WI38 (cell line): ENCODE measurements around the gene SUSD5.

ENCODE experiments used
- H3K4me3 ChIP-seq: 2 replicates; pipeline ENCODE4 v1.5.1; 2011; ENCODE audit warnings: low read depth, mild to moderate bottlenecking, control low read depth, low read length
- TF ChIP-seq, protein P1 (sequence below): IDR thresholded peaks from 2 replicates; pipeline ENCODE4 v1.5.1; 2012; ENCODE audit warnings: low read depth, mild to moderate bottlenecking, control low read depth, low read length

The SUSD5 gene

DNA sequence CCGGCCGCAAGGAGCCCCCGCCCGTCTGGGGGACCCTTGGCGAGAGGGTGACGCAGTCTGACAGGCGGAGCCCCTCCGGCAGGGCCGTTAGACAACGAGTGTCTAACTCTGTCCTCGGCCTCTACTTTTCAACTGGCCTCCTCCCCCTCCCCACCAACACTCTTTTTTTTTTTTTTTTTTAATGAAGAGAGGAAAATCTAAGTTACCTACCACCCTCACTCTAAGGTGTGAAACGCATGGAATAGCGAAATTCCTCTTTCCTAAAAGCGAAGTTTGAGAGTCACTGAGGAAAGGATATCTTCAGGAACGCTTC is 521 bp upstream of the SUSD5 start:
- peak overlapping the region; percentile 57 for H3K4me3 ChIP-seq
- TF ChIP-seq, protein P1, sequence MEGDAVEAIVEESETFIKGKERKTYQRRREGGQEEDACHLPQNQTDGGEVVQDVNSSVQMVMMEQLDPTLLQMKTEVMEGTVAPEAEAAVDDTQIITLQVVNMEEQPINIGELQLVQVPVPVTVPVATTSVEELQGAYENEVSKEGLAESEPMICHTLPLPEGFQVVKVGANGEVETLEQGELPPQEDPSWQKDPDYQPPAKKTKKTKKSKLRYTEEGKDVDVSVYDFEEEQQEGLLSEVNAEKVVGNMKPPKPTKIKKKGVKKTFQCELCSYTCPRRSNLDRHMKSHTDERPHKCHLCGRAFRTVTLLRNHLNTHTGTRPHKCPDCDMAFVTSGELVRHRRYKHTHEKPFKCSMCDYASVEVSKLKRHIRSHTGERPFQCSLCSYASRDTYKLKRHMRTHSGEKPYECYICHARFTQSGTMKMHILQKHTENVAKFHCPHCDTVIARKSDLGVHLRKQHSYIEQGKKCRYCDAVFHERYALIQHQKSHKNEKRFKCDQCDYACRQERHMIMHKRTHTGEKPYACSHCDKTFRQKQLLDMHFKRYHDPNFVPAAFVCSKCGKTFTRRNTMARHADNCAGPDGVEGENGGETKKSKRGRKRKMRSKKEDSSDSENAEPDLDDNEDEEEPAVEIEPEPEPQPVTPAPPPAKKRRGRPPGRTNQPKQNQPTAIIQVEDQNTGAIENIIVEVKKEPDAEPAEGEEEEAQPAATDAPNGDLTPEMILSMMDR = no peak

DNA sequence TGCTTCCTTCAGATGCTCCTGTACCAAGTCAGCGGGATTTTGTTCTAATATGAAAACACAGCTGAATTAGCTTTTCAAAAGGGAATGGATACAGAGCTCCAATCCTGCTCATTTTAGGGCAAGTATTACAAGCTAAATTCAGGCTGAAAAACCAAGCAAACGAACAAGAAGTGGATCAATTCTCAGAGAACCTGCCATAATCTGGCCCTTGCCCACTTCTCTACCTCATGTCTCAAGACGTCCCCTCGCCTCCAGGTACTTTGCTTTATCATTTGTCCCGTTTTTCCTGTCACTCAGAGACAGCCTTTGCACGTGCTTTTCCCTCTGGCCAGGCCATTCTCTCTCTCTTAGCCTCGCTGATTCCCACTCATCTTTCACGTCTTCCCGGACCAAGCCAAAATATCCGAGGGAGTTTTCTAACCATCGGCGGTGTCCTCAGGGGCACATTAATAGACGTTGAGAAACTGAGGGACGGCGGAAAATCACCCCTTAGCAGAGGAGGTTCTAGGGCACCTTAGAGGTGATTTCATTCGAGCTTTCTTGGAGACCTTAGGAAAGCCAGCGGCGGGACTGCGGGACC is 654 bp downstream of the SUSD5 start:
- H3K4me3 ChIP-seq = peak overlapping the region; percentile 57
- TF ChIP-seq, protein P1 = no peak

DNA sequence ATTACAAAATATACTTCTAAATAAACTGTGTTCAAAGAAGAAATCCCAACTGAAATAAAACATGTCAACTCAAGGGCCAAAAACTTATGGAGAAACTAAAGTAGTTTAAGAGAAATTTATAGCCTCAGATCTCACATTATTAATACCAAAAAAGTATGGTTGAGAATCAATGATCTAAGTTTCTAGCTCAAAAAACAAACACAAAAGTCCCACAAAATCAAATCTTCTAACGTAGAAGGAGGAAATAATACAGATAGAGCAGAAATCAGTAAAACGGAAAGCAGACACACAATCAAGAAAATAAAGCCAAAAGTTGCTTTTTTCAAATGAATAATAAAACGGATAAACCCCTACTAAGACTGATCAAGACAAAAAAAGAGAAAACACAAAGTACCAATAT is 2.9 kb downstream of the SUSD5 start:
- no peak overlapping the region for H3K4me3 ChIP-seq
- TF ChIP-seq, protein P1 = no peak

DNA sequence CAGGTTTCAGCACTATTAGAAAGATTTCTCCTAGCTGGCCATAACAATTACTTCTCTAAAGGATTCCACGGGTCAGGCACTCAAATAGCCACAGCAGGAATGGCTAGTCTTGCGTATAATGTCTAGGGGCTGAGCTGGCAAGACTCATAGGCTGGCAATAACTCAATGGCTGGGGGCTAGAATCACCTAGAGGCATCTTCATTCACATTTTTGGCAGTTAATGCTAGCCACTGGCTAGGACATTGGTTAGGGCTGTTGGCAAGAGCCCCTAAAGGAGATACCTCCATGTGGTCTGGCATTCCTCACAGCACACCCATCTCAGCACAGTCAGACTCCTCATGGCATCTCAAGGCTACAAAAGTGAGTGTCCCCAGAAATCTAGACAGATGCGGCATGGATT is 6.2 kb downstream of the SUSD5 start:
- TF ChIP-seq, protein P1 = no peak
- no peak overlapping the region for H3K4me3 ChIP-seq

DNA sequence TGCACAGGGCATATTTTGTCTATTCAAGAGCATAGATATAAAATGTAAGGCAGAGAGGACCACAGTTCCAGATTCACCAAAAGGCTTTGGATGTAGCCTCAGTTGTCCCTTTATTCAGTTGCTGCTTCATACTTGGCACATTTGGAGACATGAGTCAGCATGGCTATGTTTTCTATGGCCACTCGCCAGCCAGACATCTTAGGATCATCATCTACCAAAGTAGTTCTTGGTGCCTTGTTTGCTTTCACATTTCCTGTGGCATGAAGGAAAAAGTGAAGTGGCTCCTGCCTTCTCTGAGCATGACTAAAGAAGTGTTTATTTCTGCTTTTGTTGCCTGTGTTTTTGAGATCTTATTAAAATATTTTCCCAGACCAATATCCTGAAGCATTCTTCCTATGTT is 7.2 kb downstream of the SUSD5 start:
- no peak overlapping the region for H3K4me3 ChIP-seq
- TF ChIP-seq, protein P1 = no peak

DNA sequence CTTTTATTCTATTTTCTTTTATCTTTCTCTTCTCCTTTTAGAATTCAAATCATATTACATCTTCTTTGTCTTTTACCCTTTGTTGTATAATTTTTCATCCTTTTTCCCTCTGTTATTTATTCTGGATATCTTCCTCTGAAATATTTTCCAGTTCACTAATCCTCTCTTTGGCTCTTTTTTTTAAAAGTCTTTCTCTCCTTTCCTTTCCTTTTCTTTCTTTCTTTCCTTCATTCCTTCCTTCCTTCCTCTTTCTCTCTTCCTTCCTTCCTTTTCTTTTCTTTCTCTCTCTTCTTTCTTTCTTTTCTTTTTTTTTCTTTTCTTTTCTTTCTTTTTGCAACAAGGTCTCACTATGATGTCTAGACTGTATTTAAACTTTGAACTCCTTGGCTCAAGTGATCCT is 9.3 kb downstream of the SUSD5 start:
- TF ChIP-seq, protein P1 = no peak
- no peak overlapping the region for H3K4me3 ChIP-seq

DNA sequence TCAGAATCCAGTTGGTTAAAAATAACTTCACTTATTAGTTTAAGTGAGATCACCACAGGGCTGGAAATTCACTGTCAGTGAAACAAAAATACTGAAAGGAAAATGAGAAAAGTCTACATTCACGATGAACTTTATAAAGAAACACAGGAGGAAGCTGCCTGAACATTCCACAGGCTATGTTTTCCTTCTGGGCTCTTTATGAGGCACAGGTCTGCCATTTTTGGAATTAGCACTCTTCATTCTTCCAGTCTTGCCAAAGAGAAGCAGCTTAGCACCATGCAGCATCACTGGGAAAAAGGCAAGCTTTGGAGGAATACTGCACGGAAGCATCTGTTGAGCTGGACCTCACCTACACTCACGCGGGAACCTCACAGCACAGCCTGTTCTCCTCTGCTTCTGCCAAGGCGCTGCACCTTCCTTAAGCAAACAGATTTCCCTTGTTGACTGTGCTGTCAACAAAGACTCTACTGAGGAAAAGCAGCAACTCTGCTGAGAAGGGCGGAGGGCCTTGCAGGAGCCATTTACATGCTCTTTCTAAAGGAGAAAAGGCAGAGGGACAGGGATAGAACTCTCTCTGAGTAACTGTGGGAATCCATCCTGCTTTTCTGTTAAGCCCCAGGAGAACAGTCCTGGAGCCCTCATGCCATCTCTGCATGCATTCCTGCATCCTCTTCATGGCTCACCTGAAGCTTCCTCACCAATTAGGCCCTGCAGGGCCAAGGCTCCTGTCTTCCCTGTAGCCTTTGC is 15.7 kb downstream of the SUSD5 start:
- H3K4me3 ChIP-seq = no peak overlapping the region
- TF ChIP-seq, protein P1 = no peak
